22Rv1 (cell line): ENCODE data around the gene TAP2.
"Not testable (repeated sequence)": the region's sequence is repeated elsewhere in the genome, so short reads cannot be mapped to it uniquely, and the experiment has no call there.

Experiments used
- H3K27ac ChIP-seq: fragments of 450-650 bp; 2 replicates; pipeline ENCODE4 v1.5.1; 2017
- CTCF ChIP-seq: fragments of 450-650 bp; IDR thresholded peaks from 2 replicates; pipeline ENCODE4 v1.5.1; 2017; ENCODE audit warnings: mild to moderate bottlenecking
- ZFX ChIP-seq: fragments of 450-650 bp; IDR thresholded peaks from 2 replicates; pipeline ENCODE4 v1.6.1; 2017; ENCODE audit warnings: antibody characterized with exemption, borderline replicate concordance

TAP2 gene

DNA sequence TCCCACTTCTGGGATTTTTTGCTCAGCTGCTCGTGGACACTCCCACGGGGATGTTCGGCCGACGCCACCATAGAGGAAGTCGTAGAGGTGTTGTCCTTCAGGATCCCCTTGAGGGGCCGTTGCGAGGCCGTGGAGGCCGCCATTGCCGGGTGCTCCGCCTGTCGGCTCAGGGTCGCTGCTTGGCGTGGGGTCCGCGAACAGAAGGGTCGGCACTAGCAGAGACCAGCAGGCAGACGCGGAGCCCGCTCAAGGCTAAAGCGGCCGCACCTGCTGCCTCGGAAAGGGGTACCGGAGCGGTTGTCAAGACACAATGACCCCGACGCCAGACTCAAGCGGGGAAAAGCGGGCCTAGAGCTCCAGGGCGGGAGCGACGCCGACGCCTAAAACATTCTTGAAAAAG, 41.2 kb upstream of the TAP2 start:
- TF ChIP-seq CTCF = no peak
- TF ChIP-seq ZFX = no peak
- no peak overlapping the region for H3K27ac ChIP-seq

DNA sequence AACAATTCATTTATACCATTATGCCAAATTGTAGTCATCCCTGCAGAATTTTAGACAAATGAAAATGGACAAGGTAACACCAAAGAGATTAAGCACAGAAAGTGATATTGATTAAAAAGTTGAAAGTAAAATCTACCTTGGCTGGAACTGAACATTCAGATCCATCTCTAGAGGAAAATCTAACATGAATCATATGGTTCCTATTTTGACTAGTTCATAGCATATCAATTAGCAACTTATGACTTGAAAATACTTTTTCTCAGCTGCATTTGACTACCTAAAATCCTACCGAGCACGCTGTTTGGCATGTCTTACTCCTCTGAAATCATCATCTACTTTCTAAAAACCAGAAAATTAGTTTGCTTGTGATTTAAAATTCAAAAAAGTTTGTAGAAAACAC, 38.1 kb upstream of the TAP2 start:
- no peak for TF ChIP-seq ZFX
- TF ChIP-seq CTCF = no peak
- H3K27ac ChIP-seq = no peak overlapping the region

DNA sequence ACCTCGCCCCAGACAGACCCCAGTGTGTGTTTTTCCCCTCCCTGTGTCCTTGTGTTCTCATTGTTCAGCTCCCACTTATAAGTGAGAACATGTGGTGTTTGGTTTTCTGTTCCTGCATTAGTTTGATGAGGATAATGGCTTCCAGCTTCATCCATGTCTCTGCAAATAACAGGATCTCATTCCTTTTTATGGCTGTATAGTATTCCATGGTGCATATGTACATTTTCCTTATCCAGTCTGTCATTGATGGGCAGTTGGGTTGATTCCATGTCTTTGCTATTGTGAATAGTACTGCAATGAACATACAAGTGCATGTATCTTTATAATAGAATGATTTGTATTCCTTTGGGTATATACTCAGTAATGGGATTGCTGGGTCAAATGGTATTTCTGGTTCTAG, 35.4 kb upstream of the TAP2 start:
- H3K27ac ChIP-seq = not testable (repeated sequence)

GRCh38 chr6:32868257-32868788, 29.8 kb upstream of the TAP2 start:
- H3K27ac ChIP-seq = no peak overlapping the region
- TF ChIP-seq CTCF (peak; percentile 87), ZFX (no peak)

DNA sequence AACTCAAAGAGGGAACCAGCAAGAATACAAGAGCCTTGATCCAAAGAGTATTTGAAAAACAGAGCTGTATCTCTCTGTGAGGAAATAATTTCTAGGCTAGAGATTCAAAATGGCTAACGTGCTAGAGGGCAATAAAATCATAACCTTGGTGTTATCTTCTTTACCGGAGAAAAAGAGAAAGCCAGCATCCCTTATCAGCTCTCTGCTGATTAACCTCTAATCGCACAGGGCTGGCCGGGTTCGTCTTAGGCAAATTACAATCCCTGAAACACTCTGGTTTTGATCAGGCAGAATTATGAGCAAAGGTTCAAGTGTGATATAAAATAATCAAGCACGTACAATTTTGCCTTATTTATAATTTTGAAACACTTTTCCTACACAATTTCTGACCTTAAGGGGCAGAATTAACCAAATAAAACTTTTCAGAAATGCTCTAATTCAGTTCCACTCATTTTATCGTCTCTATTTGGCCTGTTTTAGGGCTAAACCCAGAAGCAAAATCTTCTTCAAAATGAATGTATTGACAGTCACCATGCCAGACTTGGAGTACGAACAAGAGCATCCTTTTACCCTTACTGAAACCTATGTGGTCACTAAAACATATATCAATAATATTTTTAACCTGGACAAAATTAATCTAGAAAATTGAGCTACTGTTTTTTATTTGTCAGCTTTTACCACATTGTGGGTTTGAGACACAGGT, 29.2 kb upstream of the TAP2 start:
- TF ChIP-seq ZFX = no peak
- H3K27ac ChIP-seq = no peak overlapping the region

DNA sequence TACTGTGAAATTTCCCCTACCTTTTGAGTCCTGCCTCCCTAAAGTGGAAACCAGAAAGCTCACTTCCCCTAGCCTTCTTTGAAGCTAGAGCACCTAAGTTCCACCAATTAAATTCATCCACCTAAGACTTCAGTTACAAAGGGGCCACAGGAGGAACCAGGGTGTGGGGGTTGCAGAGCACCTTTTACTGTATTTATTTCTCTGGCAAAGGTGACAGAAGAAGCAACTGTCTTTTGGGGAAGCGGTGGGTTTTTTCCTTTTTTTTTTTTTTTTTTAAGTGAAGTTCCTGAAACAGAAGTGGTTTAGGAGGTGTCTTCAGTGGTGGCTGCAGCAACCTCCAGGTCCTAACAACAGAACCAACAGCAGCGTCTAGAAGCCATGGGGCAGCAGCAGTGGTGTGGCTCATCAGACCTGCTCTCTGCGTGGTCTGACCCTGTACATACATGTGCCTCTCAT, 28.5 kb upstream of the TAP2 start:
- TF ChIP-seq CTCF (no peak), ZFX (no peak)
- H3K27ac ChIP-seq = no peak overlapping the region

DNA sequence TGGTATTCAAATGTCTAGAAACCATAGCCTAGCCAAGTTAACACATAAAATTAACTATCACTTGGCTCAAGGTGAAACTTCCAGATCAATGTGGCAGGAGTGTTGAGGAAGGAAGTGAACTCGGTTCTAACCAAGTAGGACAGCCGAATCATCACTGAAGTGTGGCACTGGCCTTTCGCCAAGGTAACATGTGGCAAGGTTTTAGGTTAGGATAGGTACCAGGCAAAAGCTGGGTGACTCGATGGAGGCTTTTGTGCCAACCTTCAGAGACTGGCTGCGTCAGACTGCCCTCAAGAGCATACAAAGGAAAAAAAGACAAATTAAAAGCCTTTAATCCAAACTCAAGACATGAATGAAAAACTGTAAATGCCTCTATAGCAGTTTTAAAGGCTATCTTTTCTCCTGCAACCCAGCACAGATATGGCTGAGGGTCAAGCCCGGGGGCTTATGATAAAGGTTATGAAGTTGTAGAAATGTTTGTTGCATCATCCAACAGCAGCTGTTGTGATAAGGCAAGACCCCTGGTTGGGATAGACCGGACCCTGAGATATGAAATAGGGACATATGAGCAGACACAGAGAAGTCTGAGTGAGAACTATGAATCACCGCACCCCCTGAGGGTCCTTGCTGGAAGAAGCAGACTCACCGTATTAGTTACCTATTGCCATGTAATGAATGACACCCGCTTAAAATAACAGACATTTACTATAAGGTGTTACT, 27.3 kb upstream of the TAP2 start:
- H3K27ac ChIP-seq = no peak overlapping the region
- TF ChIP-seq ZFX (no peak), CTCF (no peak)

DNA sequence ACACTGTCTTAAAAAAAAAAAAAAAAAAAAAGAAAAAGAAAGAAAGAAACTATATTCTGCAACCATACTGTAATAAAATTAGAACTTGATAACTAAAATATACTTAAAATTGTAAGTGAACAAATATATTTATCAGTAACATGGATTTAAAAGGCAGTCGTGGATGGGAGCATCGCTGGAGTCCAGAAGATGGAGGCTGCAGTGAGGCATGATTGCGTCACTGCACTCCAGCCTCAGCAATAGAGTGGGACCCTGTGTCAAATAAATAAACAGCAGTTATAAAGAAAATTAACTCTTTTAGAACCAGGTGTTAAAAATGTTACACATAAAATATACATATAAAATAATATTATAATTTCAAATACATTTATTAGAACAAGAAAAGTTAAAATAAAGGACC, 24.2 kb upstream of the TAP2 start:
- no peak overlapping the region for H3K27ac ChIP-seq
- TF ChIP-seq CTCF = no peak
- no peak for TF ChIP-seq ZFX
